Pancreas (tissue), 10 donors: ENCODE measurements around the gene PHF2. TPM values are rescaled to one million over a fixed set of nuclear protein-coding genes. Genes with fewer than 3 reads are reported as not detected.

Experiments
- ATAC-seq, 4 donors: fragments of 200-7000 bp; cut with Tn5 transposase; one replicate each; pipeline versions ENCODE4 v1.8.0 to v1.9.1; 2020; ENCODE audit warnings: mild to moderate bottlenecking in 4 of 4, moderate library complexity in 4 of 4
- DNase-seq, 6 donors: peaks; one replicate each; pipeline ENCODE4 v3.0.0-alpha.2; 2020
- FAIRE-seq: peaks from 2 replicates; lab custom pipeline; 2012; peaks lifted over from hg19 to GRCh38; lab: Jason Lieb, UNC
- H3K27ac ChIP-seq, 4 donors: fragments of 200-600 bp; sonication (generic); 1 replicate in 3 of 4; 2 replicates in 1 of 4; pipeline versions ENCODE4 v1.5.0 to v1.8.0; 2020
- H3K27me3 ChIP-seq, 4 donors: fragments of 200-600 bp; one replicate each; pipeline ENCODE4 v1.8.0; 2021
- H3K36me3 ChIP-seq, 3 donors: fragments of 200-600 bp; sonication (generic) in 1 of 3; one replicate each; pipeline versions ENCODE4 v1.5.0 to v1.8.0; 2020 to 2021
- H3K4me1 ChIP-seq, 3 donors: fragments of 200-600 bp; one replicate each; pipeline ENCODE4 v1.8.0; 2021
- H3K4me3 ChIP-seq, 4 donors: fragments of 200-600 bp; sonication (generic) in 2 of 4; one replicate each; pipeline versions ENCODE4 v1.5.0 to v1.8.0; 2020 to 2021
- H3K9me3 ChIP-seq, 4 donors: fragments of 200-600 bp; one replicate each; pipeline ENCODE4 v1.8.0; 2021
- WGBS, 2 donors: extraction: QIAGEN DNeasy Blood & Tissue Kit; methylation state at CpG; one replicate each; pipeline ENCODE4 v1.1.7; 2013; 5-methylcytosine and 5-hydroxymethylcytosine counted together
- intact Hi-C, 3 donors: fragments of 100-400 bp; cut with DNase I; formaldehyde crosslinking; loops; one replicate each; pipeline versions ENCODE4 v1.11.1 to v1.14.2; 2022
- microRNA-seq, 2 donors: library from miRNA; unstranded; fragments of <30 nt; microRNA quantifications; one replicate each; pipeline versions ENCODE4 to v1.1.0, GENCODE V29; 2019 to 2020
- polyA plus RNA-seq, 2 donors: library from polyadenylated mRNA; stranded (reverse); fragments of 200-250 nt; gene quantifications; one replicate each; pipeline ENCODE4 v1.2.3, GENCODE V29; 2013
- total RNA-seq, 6 donors: library from RNA; stranded (reverse); fragmentation: NEBNext Ultra II Directional in 4 of 6; extraction: Animal tissue kit (Norgen Biotek cat#: 25700) in 4 of 6; gene quantifications; one replicate each; pipeline versions ENCODE4 v1.2.1 to v1.2.4, GENCODE V29; 2021 to 2023
- TF ChIP-seq, protein P1 (sequence below), 4 donors: fragments of 200-600 bp; sonication (generic) in 3 of 4; IDR thresholded peaks; one replicate each; pipeline versions ENCODE4 v1.5.0 to v1.8.0; 2021; ENCODE audit warnings: antibody characterized with exemption in 4 of 4
- donor health status: healthy with polysubstance abuse.
- donor health status: DM: no; HTN: no; CAD: no; lungs with moderate emphysema.
- donor health status: DM: no; HTN: no; CAD: no.
- donor health status: control.
- donor health status: control.
- donor health status: Bipolar disorder and iron deficiency.
- donor health status: DM: yes; HTN: yes; CAD: no.
- donor health status: DM: no; HTN: no; CAD: no.
- donor health status: DM: no; HTN: no; CAD: no.
- donor health status: DM: yes; HTN: yes; CAD: no.

PHF2 gene
- total and polyA plus RNA-seq, 8 donors: 10.8 to 24.8 (median 12.7) TPM

DNA sequence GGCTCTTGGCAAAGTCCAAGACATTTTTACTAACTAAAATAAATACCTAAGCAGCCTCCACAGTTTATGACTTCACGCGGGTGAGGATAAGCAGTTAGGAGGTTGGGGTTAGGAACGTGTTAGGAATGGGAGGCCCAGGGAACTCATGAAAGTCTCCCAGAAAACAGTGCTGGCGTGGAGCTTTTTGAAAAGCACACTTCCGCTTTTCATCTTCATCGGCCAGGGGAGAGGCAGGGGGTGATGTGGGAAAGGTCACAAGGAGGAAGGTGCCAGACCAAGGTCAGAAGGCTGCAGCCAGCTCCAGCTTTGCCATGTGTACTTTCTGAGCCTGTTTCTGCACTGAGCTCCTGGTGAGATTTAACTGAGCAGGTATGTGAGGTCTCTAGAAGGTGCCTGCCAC is 149.0 kb downstream of the PHF2 start:
- WGBS, 2 donors: 71 to 74% methylated on average over 6 of the region's 6 CpGs

DNA sequence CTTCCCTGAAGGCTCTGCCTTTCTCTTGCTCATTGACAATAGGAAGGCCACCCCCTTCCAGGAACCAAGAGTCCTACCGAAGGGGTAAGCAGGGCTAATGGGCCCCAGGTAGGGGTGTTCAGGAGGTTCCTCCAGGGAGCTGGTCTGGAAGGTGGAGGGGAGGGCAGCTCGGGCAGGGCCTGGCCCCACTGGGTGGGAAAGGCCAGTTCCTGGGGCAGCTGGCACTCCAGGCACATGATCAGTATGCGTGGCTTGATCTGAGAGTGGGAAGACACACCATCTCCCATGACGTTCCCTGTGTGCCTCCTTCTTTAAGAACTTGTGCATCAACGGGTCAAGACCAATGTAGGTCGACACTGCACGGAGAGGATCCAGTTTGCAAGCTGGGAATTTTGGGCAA is 149.8 kb downstream of the PHF2 start:
- ATAC-seq (no peak), DNase-seq (no peak), FAIRE-seq (no peak)
- H3K4me3 ChIP-seq: no peak overlapping the region
- TF ChIP-seq, protein P1, sequence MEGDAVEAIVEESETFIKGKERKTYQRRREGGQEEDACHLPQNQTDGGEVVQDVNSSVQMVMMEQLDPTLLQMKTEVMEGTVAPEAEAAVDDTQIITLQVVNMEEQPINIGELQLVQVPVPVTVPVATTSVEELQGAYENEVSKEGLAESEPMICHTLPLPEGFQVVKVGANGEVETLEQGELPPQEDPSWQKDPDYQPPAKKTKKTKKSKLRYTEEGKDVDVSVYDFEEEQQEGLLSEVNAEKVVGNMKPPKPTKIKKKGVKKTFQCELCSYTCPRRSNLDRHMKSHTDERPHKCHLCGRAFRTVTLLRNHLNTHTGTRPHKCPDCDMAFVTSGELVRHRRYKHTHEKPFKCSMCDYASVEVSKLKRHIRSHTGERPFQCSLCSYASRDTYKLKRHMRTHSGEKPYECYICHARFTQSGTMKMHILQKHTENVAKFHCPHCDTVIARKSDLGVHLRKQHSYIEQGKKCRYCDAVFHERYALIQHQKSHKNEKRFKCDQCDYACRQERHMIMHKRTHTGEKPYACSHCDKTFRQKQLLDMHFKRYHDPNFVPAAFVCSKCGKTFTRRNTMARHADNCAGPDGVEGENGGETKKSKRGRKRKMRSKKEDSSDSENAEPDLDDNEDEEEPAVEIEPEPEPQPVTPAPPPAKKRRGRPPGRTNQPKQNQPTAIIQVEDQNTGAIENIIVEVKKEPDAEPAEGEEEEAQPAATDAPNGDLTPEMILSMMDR (IDR thresholded peaks at IDR 0.05): no peak
- no peak overlapping the region for H3K27ac ChIP-seq
- 72 to 85% methylated on average over 7 of the region's 7 CpGs for WGBS, 2 donors
- no peaks in the 10 kb centered on the region for H3K36me3 ChIP-seq
- no peaks in the 10 kb centered on the region for H3K4me1 ChIP-seq
- intact Hi-C loops: no loop called here
- H3K27me3 ChIP-seq: no peaks in the 10 kb centered on the region
- no peaks in the 10 kb centered on the region for H3K9me3 ChIP-seq

More for the DNA sequence above, 149.0 kb downstream of the PHF2 start:
- FAIRE-seq (no peak), ATAC-seq (no peak), DNase-seq (no peak)
- intact Hi-C loops: no loop called here
- H3K27ac ChIP-seq: no peak overlapping the region
- H3K36me3 ChIP-seq: no peaks in the 10 kb centered on the region
- no peaks in the 10 kb centered on the region for H3K9me3 ChIP-seq
- no peaks in the 10 kb centered on the region for H3K4me1 ChIP-seq
- H3K4me3 ChIP-seq: no peak overlapping the region
- TF ChIP-seq, protein P1 (IDR thresholded peaks at IDR 0.05): no peak
- no peaks in the 10 kb centered on the region for H3K27me3 ChIP-seq

Small RNA genes within 50 kb of the gene (microRNA-seq; reads per million reads assigned to microRNA genes)
- 0 reads per million in 2 donors for gene MIR548AU

Other genes with a start within 250 kb of the PHF2 start
- 10 to 100 TPM; 47.1 to 66.4 (median 59.2) TPM for gene FAM120A, start 124.9 kb upstream of the PHF2 start, total RNA-seq
- gene FAM120A, start 124.9 kb upstream of the PHF2 start, polyA plus RNA-seq: 10 to 100 TPM; 24.2 to 33.2 TPM
- gene FAM120AOS, start 123.0 kb upstream of the PHF2 start, total RNA-seq: 10 to 100 TPM; 18.0 to 26.9 (median 21.3) TPM
- gene FAM120AOS, start 123.0 kb upstream of the PHF2 start, polyA plus RNA-seq: 10 to 100 TPM; 15.7 to 28.1 TPM